ENCODE data around the gene RAX2.

DNA sequence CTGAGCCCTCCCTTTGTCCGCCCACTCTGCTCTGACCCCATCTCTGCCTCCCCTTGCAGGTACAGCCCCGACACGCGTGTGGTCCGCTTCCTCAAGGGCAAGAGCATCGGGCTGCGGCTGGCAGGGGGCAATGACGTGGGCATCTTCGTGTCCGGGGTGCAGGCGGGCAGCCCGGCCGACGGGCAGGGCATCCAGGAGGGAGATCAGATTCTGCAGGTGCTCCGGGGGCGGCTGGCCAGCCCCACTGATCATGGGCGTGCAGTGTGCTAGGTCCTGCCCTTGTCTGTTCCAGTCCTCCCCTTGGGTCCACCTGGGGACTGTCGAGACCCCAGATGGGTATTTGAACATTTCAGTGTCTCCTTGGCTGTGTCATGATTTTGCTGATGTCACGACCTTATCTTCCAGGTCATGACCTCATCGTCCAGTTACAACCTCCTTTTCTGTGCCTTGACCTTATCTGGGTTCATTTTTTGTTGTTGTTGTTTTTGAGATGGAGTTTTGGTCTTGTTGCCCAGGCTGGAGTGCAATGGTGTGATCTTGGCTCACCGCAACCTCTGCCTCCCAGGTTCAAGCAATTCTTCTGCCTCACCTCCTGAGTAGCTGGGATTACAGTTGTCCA, 35.8 kb downstream of the RAX2 start:
- TF ChIP-seq RUNX3 (IDR thresholded peaks at IDR 0.05; ENCODE audit: low read length), result no peak
- TF ChIP-seq BMI1 (IDR thresholded peaks at IDR 0.05; ENCODE audit: borderline replicate concordance), result no peak
- TF ChIP-seq CUX1 (IDR thresholded peaks at IDR 0.05; ENCODE audit: insufficient replicate concordance, low read depth, low read length), result no peak
- TF ChIP-seq, protein P1, sequence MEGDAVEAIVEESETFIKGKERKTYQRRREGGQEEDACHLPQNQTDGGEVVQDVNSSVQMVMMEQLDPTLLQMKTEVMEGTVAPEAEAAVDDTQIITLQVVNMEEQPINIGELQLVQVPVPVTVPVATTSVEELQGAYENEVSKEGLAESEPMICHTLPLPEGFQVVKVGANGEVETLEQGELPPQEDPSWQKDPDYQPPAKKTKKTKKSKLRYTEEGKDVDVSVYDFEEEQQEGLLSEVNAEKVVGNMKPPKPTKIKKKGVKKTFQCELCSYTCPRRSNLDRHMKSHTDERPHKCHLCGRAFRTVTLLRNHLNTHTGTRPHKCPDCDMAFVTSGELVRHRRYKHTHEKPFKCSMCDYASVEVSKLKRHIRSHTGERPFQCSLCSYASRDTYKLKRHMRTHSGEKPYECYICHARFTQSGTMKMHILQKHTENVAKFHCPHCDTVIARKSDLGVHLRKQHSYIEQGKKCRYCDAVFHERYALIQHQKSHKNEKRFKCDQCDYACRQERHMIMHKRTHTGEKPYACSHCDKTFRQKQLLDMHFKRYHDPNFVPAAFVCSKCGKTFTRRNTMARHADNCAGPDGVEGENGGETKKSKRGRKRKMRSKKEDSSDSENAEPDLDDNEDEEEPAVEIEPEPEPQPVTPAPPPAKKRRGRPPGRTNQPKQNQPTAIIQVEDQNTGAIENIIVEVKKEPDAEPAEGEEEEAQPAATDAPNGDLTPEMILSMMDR (IDR thresholded peaks at IDR 0.05 in 2 of 3, conservative IDR thresholded peaks at IDR 0.05 in 1 of 3; ENCODE audit: control insufficient read depth in 2 of 3, extremely low read depth in 1 of 3, insufficient read depth in 1 of 3, low read depth in 3 of 3, low read length in 3 of 3), result no peak
- no peak for TF ChIP-seq CHD4 (IDR thresholded peaks at IDR 0.05)
- TF ChIP-seq FOXK2 (IDR thresholded peaks at IDR 0.05), result no peak
- TF ChIP-seq ZZZ3 (IDR thresholded peaks at IDR 0.05; ENCODE audit: control insufficient read depth, insufficient read length, low read depth), result no peak
- no peak for TF ChIP-seq POLR2A (IDR thresholded peaks at IDR 0.05; ENCODE audit: low read depth, low read length)
- TF ChIP-seq SUZ12 (IDR thresholded peaks at IDR 0.05; ENCODE audit: unreplicated experiment), result no peak
- TF ChIP-seq, protein P2, sequence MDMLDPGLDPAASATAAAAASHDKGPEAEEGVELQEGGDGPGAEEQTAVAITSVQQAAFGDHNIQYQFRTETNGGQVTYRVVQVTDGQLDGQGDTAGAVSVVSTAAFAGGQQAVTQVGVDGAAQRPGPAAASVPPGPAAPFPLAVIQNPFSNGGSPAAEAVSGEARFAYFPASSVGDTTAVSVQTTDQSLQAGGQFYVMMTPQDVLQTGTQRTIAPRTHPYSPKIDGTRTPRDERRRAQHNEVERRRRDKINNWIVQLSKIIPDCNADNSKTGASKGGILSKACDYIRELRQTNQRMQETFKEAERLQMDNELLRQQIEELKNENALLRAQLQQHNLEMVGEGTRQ (IDR thresholded peaks at IDR 0.05; ENCODE audit: borderline replicate concordance, low read depth, low read length), result no peak
